IMR-90 (cell line): Measurements from ENCODE around the gene SH3BP4. TPM values are rescaled to one million over a fixed set of nuclear protein-coding genes. Genes with fewer than 3 reads are reported as not detected.
A peak's percentile ranks its signal among the peaks of the same experiment; 100 is the strongest.

Experiments used
- ATAC-seq: fragments of 200-7000 bp; cut with Tn5 transposase; 2 replicates; pipeline ENCODE4 v1.9.1; 2020; ENCODE audit warnings: low read depth, mild to moderate bottlenecking, moderate library complexity
- BruUV-seq: library from RNA; stranded (reverse); fragments of 400-500 nt; replicated peaks from 2 replicates; lab custom pipeline; 2021; lab: Mats Ljungman, UMichigan
- CTCF ChIA-PET: fragments of 300-600 bp; formaldehyde crosslinking; extraction: SDS; loops from one replicate; lab custom pipeline; 2021; ENCODE audit warnings: antibody characterized with exemption; lab: Yijun Ruan, JAX
- POLR2A ChIA-PET: fragments of 300-600 bp; sonication (Branson Sonifier 250); formaldehyde crosslinking; loops from one replicate; lab custom pipeline; 2022; ENCODE audit warnings: antibody characterized with exemption; ENCODE audit not compliant: unreplicated experiment; lab: Charles Lee
- DNase-seq: peaks from one replicate; pipeline ENCODE4 v3.0.0; 2013
- H2AFZ ChIP-seq: replicated peaks from 2 replicates; pipeline ENCODE3; 2013; ENCODE audit warnings: low read length, mild to moderate bottlenecking; ENCODE audit not compliant: poor library complexity
- H2AK5ac ChIP-seq: 2 replicates; pipeline ENCODE4 v1.6.1; 2013; ENCODE audit warnings: low read depth, low read length, inconsistent platforms
- H2AK9ac ChIP-seq: replicated peaks from 2 replicates; pipeline ENCODE3; 2013; ENCODE audit warnings: mild to moderate bottlenecking, low read depth, low read length, moderate library complexity; ENCODE audit not compliant: poor library complexity
- H2BK120ac ChIP-seq: 2 replicates; pipeline ENCODE4 v1.6.1; 2013; ENCODE audit warnings: low read depth, low read length, inconsistent platforms
- H2BK15ac ChIP-seq: 3 replicates; pipeline ENCODE4 v1.6.1; 2013; ENCODE audit warnings: low read depth, low read length, inconsistent platforms
- H2BK20ac ChIP-seq: 2 replicates; pipeline ENCODE4 v1.6.1; 2013; ENCODE audit warnings: low read depth, mild to moderate bottlenecking, inconsistent platforms, low read length, moderate library complexity
- H2BK5ac ChIP-seq: 2 replicates; pipeline ENCODE4 v1.6.1; 2013; ENCODE audit warnings: mild to moderate bottlenecking, low read depth, low read length, inconsistent platforms; ENCODE audit not compliant: poor library complexity, severe bottlenecking
- H3K14ac ChIP-seq: replicated peaks from 2 replicates; pipeline ENCODE4 v1.6.1; 2013; ENCODE audit warnings: low read depth, low read length, inconsistent platforms
- H3K18ac ChIP-seq: 2 replicates; pipeline ENCODE4 v1.6.1; 2013; ENCODE audit warnings: low read depth, low read length, control low read depth
- H3K23ac ChIP-seq: 2 replicates; pipeline ENCODE4 v1.6.1; 2013; ENCODE audit warnings: low read depth, low read length, inconsistent platforms
- H3K27ac ChIP-seq: 2 replicates; pipeline ENCODE4 v1.5.1; 2013; ENCODE audit warnings: mild to moderate bottlenecking, control low read depth, low read length; ENCODE audit not compliant: insufficient read depth
- H3K27me3 ChIP-seq: 2 replicates; pipeline ENCODE4 v1.6.1; 2013; ENCODE audit warnings: low read length; ENCODE audit not compliant: control insufficient read depth, insufficient read depth
- H3K36me3 ChIP-seq: 2 replicates; pipeline ENCODE4 v1.6.1; 2013; ENCODE audit warnings: low read length, mixed read lengths; ENCODE audit not compliant: control insufficient read depth, insufficient read depth
- H3K4ac ChIP-seq: 2 replicates; pipeline ENCODE4 v1.6.1; 2013; ENCODE audit warnings: low read depth, low read length, inconsistent platforms
- H3K4me1 ChIP-seq: 2 replicates; pipeline ENCODE4 v1.6.1; 2013; ENCODE audit warnings: low read length, mixed read lengths; ENCODE audit not compliant: control insufficient read depth, insufficient read depth
- H3K4me2 ChIP-seq: 2 replicates; pipeline ENCODE4 v1.6.1; 2013; ENCODE audit warnings: low read depth, mild to moderate bottlenecking, control low read depth, low read length, moderate library complexity
- H3K4me3 ChIP-seq: 2 replicates; pipeline ENCODE4 v1.5.1; 2013; ENCODE audit warnings: low read depth, mild to moderate bottlenecking, control low read depth, low read length, moderate library complexity; ENCODE audit not compliant: insufficient read depth
- H3K56ac ChIP-seq: 2 replicates; pipeline ENCODE4 v1.6.1; 2013; ENCODE audit warnings: low read length, inconsistent platforms; ENCODE audit not compliant: insufficient read depth; ENCODE audit errors: extremely low read depth
- H3K79me1 ChIP-seq, 2 experiments: 2 replicates each; pipeline ENCODE4 v1.6.1; 2013; ENCODE audit warnings: low read length in 2 of 2, inconsistent platforms in 1 of 2, low read depth in 1 of 2
- H3K9ac ChIP-seq: 2 replicates; pipeline ENCODE4 v1.6.1; 2013; ENCODE audit warnings: low read depth, low read length, control low read depth
- H3K9me1 ChIP-seq: 2 replicates; pipeline ENCODE4 v1.6.1; 2013; ENCODE audit warnings: low read length, inconsistent platforms; ENCODE audit not compliant: insufficient read depth
- H3K9me3 ChIP-seq: 2 replicates; pipeline ENCODE4 v1.6.1; 2013; ENCODE audit warnings: low read length; ENCODE audit not compliant: control insufficient read depth, insufficient read depth
- H4K20me1 ChIP-seq: 2 replicates; pipeline ENCODE4 v1.6.1; 2013; ENCODE audit warnings: low read length, inconsistent platforms; ENCODE audit not compliant: insufficient read depth
- H4K5ac ChIP-seq: 2 replicates; pipeline ENCODE4 v1.6.1; 2013; ENCODE audit warnings: mild to moderate bottlenecking, low read depth, low read length, control low read depth
- H4K8ac ChIP-seq, 2 experiments: 2 replicates each; pipeline ENCODE4 v1.6.1; 2013; ENCODE audit warnings: low read depth in 2 of 2, low read length in 2 of 2, control low read depth in 1 of 2, inconsistent platforms in 1 of 2
- H4K91ac ChIP-seq: 2 replicates; pipeline ENCODE4 v1.6.1; 2013; ENCODE audit warnings: low read depth, low read length, inconsistent platforms; ENCODE audit not compliant: insufficient read depth
- BHLHE40 ChIP-seq: fragments of 150-350 bp; IDR thresholded peaks from 2 replicates; pipeline ENCODE4 v1.6.1; 2016; ENCODE audit warnings: mild to moderate bottlenecking, low read depth, low read length
- CEBPB ChIP-seq: IDR thresholded peaks from 2 replicates; pipeline ENCODE4 v1.6.1; 2012; ENCODE audit warnings: low read depth, low read length, improper control_type of control experiment
- CHD1 ChIP-seq: IDR thresholded peaks from 2 replicates; pipeline ENCODE4 v1.6.1; 2012; ENCODE audit warnings: low read depth, low read length, improper control_type of control experiment
- ELK1 ChIP-seq: fragments of 150-350 bp; IDR thresholded peaks from 2 replicates; pipeline ENCODE4 v1.6.1; 2016; ENCODE audit warnings: low read depth, mild to moderate bottlenecking, low read length, moderate library complexity, borderline replicate concordance
- FOS ChIP-seq: fragments of 150-350 bp; IDR thresholded peaks from 2 replicates; pipeline ENCODE4 v1.6.1; 2016; ENCODE audit warnings: low read depth, low read length
- MAFK ChIP-seq: IDR thresholded peaks from 2 replicates; pipeline ENCODE4 v1.6.1; 2012; ENCODE audit warnings: low read depth, low read length, improper control_type of control experiment
- MAZ ChIP-seq: IDR thresholded peaks from 2 replicates; pipeline ENCODE4 v1.6.1; 2012; ENCODE audit warnings: low read depth, mild to moderate bottlenecking, low read length, improper control_type of control experiment, moderate library complexity, borderline replicate concordance
- MXI1 ChIP-seq: IDR thresholded peaks from 2 replicates; pipeline ENCODE4 v1.6.1; 2012; ENCODE audit warnings: low read depth, mild to moderate bottlenecking, low read length, moderate library complexity, borderline replicate concordance
- NFE2L2 ChIP-seq: fragments of 150-350 bp; IDR thresholded peaks from 2 replicates; pipeline ENCODE4 v1.6.1; 2016; ENCODE audit warnings: low read depth, mild to moderate bottlenecking, low read length
- POLR2A ChIP-seq: IDR thresholded peaks from 2 replicates; pipeline ENCODE4 v1.6.1; 2012; ENCODE audit warnings: mild to moderate bottlenecking, low read depth, low read length
- RAD21 ChIP-seq: IDR thresholded peaks from 2 replicates; pipeline ENCODE4 v1.6.1; 2012; ENCODE audit warnings: low read length, improper control_type of control experiment
- RCOR1 ChIP-seq: IDR thresholded peaks from 2 replicates; pipeline ENCODE4 v1.6.1; 2012; ENCODE audit warnings: mild to moderate bottlenecking, low read length, improper control_type of control experiment; ENCODE audit not compliant: insufficient replicate concordance
- RFX5 ChIP-seq: IDR thresholded peaks from 2 replicates; pipeline ENCODE4 v1.8.0; 2012; ENCODE audit warnings: low read depth, mild to moderate bottlenecking, low read length, moderate library complexity
- SMC3 ChIP-seq: fragments of 150-350 bp; IDR thresholded peaks from 2 replicates; pipeline ENCODE4 v1.6.1; 2016; ENCODE audit warnings: low read depth, mild to moderate bottlenecking, antibody characterized with exemption, low read length, moderate library complexity
- USF2 ChIP-seq: fragments of 150-350 bp; IDR thresholded peaks from 2 replicates; pipeline ENCODE4 v1.6.1; 2017; ENCODE audit warnings: mild to moderate bottlenecking, antibody characterized with exemption, low read length, low read depth
- WGBS, 2 experiments: methylation state at CpG; one replicate each; pipeline versions ENCODE4 v1.1.5 to v1.1.7; 2013; ENCODE audit warnings: missing lambda C conversion rate in 2 of 2; ENCODE audit not compliant: insufficient read length in 1 of 2; ENCODE audit errors: extremely low coverage in 2 of 2; 5-methylcytosine and 5-hydroxymethylcytosine counted together
- dilution Hi-C: fragments of 300-500 bp; cut with HindIII; formaldehyde crosslinking; loops from one replicate; pipeline ENCODE4 v1.14.3; 2018; ENCODE audit warnings: low sequenced_read_pairs; ENCODE audit not compliant: unreplicated experiment
- in situ Hi-C: fragments of 300-500 bp; cut with MboI; formaldehyde crosslinking; loops from 3 replicates; pipeline ENCODE4 v1.14.3; 2019; ENCODE audit warnings: low sequenced_read_pairs, inconsistent platforms, mixed read lengths
- intact Hi-C: fragments of 100-400 bp; cut with micrococcal nuclease; formaldehyde crosslinking; loops from 2 replicates; pipeline ENCODE4 v1.10.0; 2022
- polyA plus RNA-seq, 3 experiments: library from polyadenylated mRNA; depleted of rRNA; stranded (reverse); fragments of >200 nt; gene quantifications; 2 replicates each; pipeline ENCODE4 v1.2.3, GENCODE V29; 2012; ENCODE audit warnings: low replicate concordance in 1 of 3
- total RNA-seq: library from RNA; depleted of rRNA; stranded (reverse); fragments of >200 nt; gene quantifications from 2 replicates; pipeline ENCODE4 v1.2.3, GENCODE V29; 2012

Gene SH3BP4
- total and polyA plus RNA-seq, 2 of the 4 experiments (the other 2 are of a cell fraction), result 104 to 122 TPM

- Histone ChIP-seq H2BK20ac (no peak overlapping the region), H3K18ac (no peak overlapping the region), H3K4me3 (no peak overlapping the region), H3K4me2 (no peak overlapping the region), H3K56ac (no peak overlapping the region), H3K9me3 (no peaks in the 10 kb centered on the region), H3K9ac (no peak overlapping the region), H2AK9ac (no peak overlapping the region), H2BK5ac (peak overlapping the region; percentile 15), H2AK5ac (0 out of 2 replicates have a peak overlapping the region, but pooled peaks have one; percentile 14), H3K9me1 (peaks cover 78% of the 10 kb centered on the region), H3K27ac (no peak overlapping the region), H3K36me3 (peaks cover 41% of the 10 kb centered on the region), H3K23ac (0 out of 2 replicates have a peak overlapping the region, but pooled peaks have one; percentile 32), H2BK120ac (no peak overlapping the region), H3K4ac (peak overlapping the region; percentile 37), H4K8ac (0 out of 4 replicates have a peak overlapping the region, but pooled peaks of 1 of the 2 experiments have one; percentile 16), H2BK15ac (no peak overlapping the region), H2AFZ (peak overlapping the region; percentile 48), H3K14ac (no peak overlapping the region), H4K20me1 (peaks cover 100% of the 10 kb centered on the region), H3K4me1 (peaks cover 49% of the 10 kb centered on the region), H4K91ac (no peak overlapping the region), H4K5ac (no peak overlapping the region), H3K27me3 (no peaks in the 10 kb centered on the region), H3K79me1 (peaks cover 0 to 86% of the 10 kb centered on the region in 2 experiments; a peak in 3 of 4 replicates)
- POLR2A ChIA-PET, result no interaction called here
- CTCF ChIA-PET, result no interaction called here
- no peak for ATAC-seq
- 92% methylated on average over 5 of the region's 25 CpGs; no CpG with 5 or more reads in 1 of the 2 experiments for WGBS, 2 experiments
- in situ Hi-C loops (no loop called here), dilution Hi-C loops (no loop called here), intact Hi-C loops (no loop called here)
- DNase-seq, result no peak
- no TSS peak for BruUV-seq
- TF ChIP-seq MAZ (no peak), USF2 (no peak), BHLHE40 (no peak), CEBPB (no peak), FOS (no peak), RAD21 (no peak), RCOR1 (no peak), MAFK (no peak), NFE2L2 (no peak), MXI1 (no peak), POLR2A (no peak), RFX5 (no peak), CHD1 (no peak), ELK1 (no peak), SMC3 (no peak)
These were observed 56.0 kb downstream of the SH3BP4 start for GRCh38 chr2:235007664-235008457.
